ENCODE data around the gene CEP164. TPM values are rescaled to one million over a fixed set of nuclear protein-coding genes. Genes with fewer than 3 reads are reported as not detected.
"Not testable (repeated sequence)": the region's sequence is repeated elsewhere in the genome, so short reads cannot be mapped to it uniquely, and the experiment has no call there.

The CEP164 gene
- total RNA-seq, 1 experiment from 2014 or later, result 13.3 TPM

DNA sequence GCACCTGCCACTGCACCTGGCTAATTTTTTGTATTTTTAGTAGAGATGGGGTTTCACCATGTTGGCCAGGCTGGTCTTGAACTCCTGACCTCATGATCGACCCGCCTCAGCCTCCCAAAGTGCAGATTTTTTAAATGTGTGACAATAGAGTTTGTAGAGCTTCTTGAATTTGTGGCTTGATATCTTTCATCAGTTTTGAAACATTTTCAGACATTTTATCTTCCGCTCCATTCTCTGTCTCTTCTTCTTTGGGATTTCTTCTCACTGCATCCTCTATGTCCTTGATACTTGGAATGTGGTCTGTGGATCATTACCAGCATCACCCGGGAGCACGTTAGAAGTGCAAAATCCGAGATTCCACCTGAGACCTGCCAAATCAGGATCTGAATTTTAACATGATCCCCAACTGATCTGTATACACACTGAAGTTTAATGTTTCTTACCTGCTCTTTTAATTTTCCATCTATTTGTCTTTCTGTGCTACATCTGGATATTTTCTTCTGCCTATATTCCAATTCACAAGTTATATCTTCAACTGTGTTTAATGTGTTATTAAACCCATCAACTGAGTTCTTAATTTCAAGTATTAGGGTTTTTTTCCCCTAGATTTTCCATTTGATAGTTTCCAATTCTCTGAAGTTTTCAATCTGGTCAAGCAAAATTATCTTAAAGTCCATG lies 126.4 kb downstream of the CEP164 start:
- no peaks in the 10 kb centered on the region for H3K36me3 ChIP-seq (ENCODE audit: insufficient read depth, low read length)
- no peaks in the 10 kb centered on the region for H3K4me1 ChIP-seq (ENCODE audit: low read length)
- no peak overlapping the region for H3K4me3 ChIP-seq (ENCODE audit: low read length)
- H3K79me2 ChIP-seq (ENCODE audit: low read length), result no peaks in the 10 kb centered on the region
- DNase-seq, result no peak
- H4K20me1 ChIP-seq (ENCODE audit: insufficient read depth, low read depth, low read length), result no peaks in the 10 kb centered on the region
- H3K9me2 ChIP-seq (replicated peaks; ENCODE audit: insufficient read depth, low read length), result no peaks in the 10 kb centered on the region
- no peak overlapping the region for H3K27ac ChIP-seq (ENCODE audit: low read length)
- no peak overlapping the region for H3K4me2 ChIP-seq (ENCODE audit: low read depth, low read length, poor library complexity, severe bottlenecking)
- H3K9ac ChIP-seq (ENCODE audit: low read length), result no peak overlapping the region
- H3K9me3 ChIP-seq (ENCODE audit: low read length), result no peaks in the 10 kb centered on the region
- H2AFZ ChIP-seq (ENCODE audit: low read length), result no peak overlapping the region
- no peaks in the 10 kb centered on the region for H3K27me3 ChIP-seq (ENCODE audit: low read length)

- Histone ChIP-seq H4K20me1 (ENCODE audit: insufficient read depth, low read depth, low read length) (no peaks in the 10 kb centered on the region), H3K4me1 (ENCODE audit: low read length) (no peaks in the 10 kb centered on the region), H3K4me2 (ENCODE audit: low read depth, low read length, poor library complexity, severe bottlenecking) (no peak overlapping the region), H3K9ac (ENCODE audit: low read length) (no peak overlapping the region), H3K27ac (ENCODE audit: low read length) (no peak overlapping the region), H3K79me2 (ENCODE audit: low read length) (no peaks in the 10 kb centered on the region), H3K27me3 (ENCODE audit: low read length) (no peaks in the 10 kb centered on the region), H2AFZ (ENCODE audit: low read length) (no peak overlapping the region), H3K9me2 (replicated peaks; ENCODE audit: insufficient read depth, low read length) (no peaks in the 10 kb centered on the region), H3K36me3 (ENCODE audit: insufficient read depth, low read length) (no peaks in the 10 kb centered on the region), H3K9me3 (ENCODE audit: low read length) (no peaks in the 10 kb centered on the region), H3K4me3 (ENCODE audit: low read length) (no peak overlapping the region)
- DNase-seq, result no peak
These were observed 126.9 kb downstream of the CEP164 start for GRCh38 chr11:117454564-117454917.

GRCh38 chr11:117456027-117456720 lies 128.5 kb downstream of the CEP164 start:
- Histone ChIP-seq H3K9me3 (ENCODE audit: low read length) (no peaks in the 10 kb centered on the region), H3K36me3 (ENCODE audit: insufficient read depth, low read length) (no peaks in the 10 kb centered on the region), H4K20me1 (ENCODE audit: insufficient read depth, low read depth, low read length) (no peaks in the 10 kb centered on the region), H3K27ac (ENCODE audit: low read length) (no peak overlapping the region), H3K9me2 (replicated peaks; ENCODE audit: insufficient read depth, low read length) (no peaks in the 10 kb centered on the region), H3K4me1 (ENCODE audit: low read length) (no peaks in the 10 kb centered on the region), H3K4me3 (ENCODE audit: low read length) (no peak overlapping the region), H3K79me2 (ENCODE audit: low read length) (no peaks in the 10 kb centered on the region), H3K9ac (ENCODE audit: low read length) (no peak overlapping the region), H3K4me2 (ENCODE audit: low read depth, low read length, poor library complexity, severe bottlenecking) (no peak overlapping the region), H3K27me3 (ENCODE audit: low read length) (no peaks in the 10 kb centered on the region), H2AFZ (ENCODE audit: low read length) (no peak overlapping the region)
- no peak for DNase-seq

DNA sequence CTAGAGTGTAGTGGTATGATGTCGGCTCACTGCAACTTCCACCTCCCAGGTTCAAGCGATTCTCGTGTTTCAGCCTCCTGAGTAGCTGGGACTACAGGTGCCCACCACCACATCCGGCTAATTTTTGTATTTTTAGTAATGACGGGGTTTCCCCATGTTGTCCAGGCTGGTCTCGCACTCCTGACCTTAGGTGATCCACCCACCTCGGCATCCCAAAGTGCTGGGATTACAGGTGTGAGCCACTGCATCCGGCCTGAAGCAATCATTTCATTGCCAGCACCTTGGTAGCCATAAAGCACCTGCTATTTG lies 129.0 kb downstream of the CEP164 start:
- H3K27ac ChIP-seq (ENCODE audit: low read length); H3K36me3 ChIP-seq (ENCODE audit: insufficient read depth, low read length); H4K20me1 ChIP-seq (ENCODE audit: insufficient read depth, low read depth, low read length); H3K4me1 ChIP-seq (ENCODE audit: low read length); H3K27me3 ChIP-seq (ENCODE audit: low read length); H3K79me2 ChIP-seq (ENCODE audit: low read length); H3K9me2 ChIP-seq (replicated peaks; ENCODE audit: insufficient read depth, low read length); H3K4me3 ChIP-seq (ENCODE audit: low read length); H3K9ac ChIP-seq (ENCODE audit: low read length); H3K9me3 ChIP-seq (ENCODE audit: low read length); H2AFZ ChIP-seq (ENCODE audit: low read length); H3K4me2 ChIP-seq (ENCODE audit: low read depth, low read length, poor library complexity, severe bottlenecking); DNase-seq: not testable (repeated sequence)

DNA sequence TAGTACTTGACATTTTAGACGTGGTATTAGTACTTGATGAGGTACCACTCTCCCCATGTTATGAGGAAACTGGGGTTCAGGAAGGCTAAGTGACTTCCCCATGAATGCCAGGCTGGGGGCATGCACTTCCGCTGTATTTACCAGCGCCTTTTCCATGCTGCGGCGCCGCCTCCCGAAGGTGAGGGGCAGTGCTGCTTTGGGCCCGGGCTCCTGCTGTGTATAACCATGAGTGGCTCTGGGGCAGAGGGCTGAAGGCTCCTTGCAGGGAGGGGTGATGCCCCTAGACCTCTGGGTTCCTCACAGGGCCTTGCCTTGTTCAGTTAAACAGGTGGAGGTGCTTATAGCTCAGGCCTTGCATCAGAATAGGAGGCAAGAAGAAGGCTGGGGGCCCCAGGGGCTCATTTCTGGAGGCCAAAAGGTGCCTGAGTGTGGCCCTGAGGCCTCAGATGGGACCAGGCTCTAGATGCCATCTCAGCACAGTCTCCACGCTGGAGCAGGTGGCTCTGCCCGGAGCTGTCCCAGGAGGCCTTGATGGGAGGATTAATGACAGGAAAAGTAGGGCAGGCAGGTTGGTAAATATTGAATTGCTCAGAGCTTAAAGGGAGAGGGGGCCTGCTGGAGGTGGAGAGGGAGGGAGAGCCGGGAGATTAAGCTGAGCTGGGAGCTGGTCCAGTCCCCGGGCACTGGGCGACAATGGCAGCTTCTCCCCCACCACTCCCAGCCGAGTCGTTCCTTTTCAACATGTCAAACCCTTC lies 129.6 kb downstream of the CEP164 start:
- H3K9ac ChIP-seq (ENCODE audit: low read length), result no peak overlapping the region
- H3K36me3 ChIP-seq (ENCODE audit: insufficient read depth, low read length), result no peaks in the 10 kb centered on the region
- no peak overlapping the region for H2AFZ ChIP-seq (ENCODE audit: low read length)
- H3K4me1 ChIP-seq (ENCODE audit: low read length), result no peaks in the 10 kb centered on the region
- no peaks in the 10 kb centered on the region for H4K20me1 ChIP-seq (ENCODE audit: insufficient read depth, low read depth, low read length)
- no peak overlapping the region for H3K4me2 ChIP-seq (ENCODE audit: low read depth, low read length, poor library complexity, severe bottlenecking)
- no peaks in the 10 kb centered on the region for H3K79me2 ChIP-seq (ENCODE audit: low read length)
- DNase-seq, result no peak
- H3K27me3 ChIP-seq (ENCODE audit: low read length), result no peaks in the 10 kb centered on the region
- H3K9me3 ChIP-seq (ENCODE audit: low read length), result no peaks in the 10 kb centered on the region
- no peaks in the 10 kb centered on the region for H3K9me2 ChIP-seq (replicated peaks; ENCODE audit: insufficient read depth, low read length)
- H3K27ac ChIP-seq (ENCODE audit: low read length), result no peak overlapping the region
- no peak overlapping the region for H3K4me3 ChIP-seq (ENCODE audit: low read length)

GRCh38 chr11:117457835-117458234 lies 130.2 kb downstream of the CEP164 start:
- H3K36me3 ChIP-seq (ENCODE audit: insufficient read depth, low read length), result no peaks in the 10 kb centered on the region
- no peak overlapping the region for H3K4me3 ChIP-seq (ENCODE audit: low read length)
- H3K9ac ChIP-seq (ENCODE audit: low read length), result no peak overlapping the region
- H2AFZ ChIP-seq (ENCODE audit: low read length), result no peak overlapping the region
- H3K27ac ChIP-seq (ENCODE audit: low read length), result no peak overlapping the region
- no peaks in the 10 kb centered on the region for H4K20me1 ChIP-seq (ENCODE audit: insufficient read depth, low read depth, low read length)
- H3K9me3 ChIP-seq (ENCODE audit: low read length), result no peaks in the 10 kb centered on the region
- no peak for DNase-seq
- no peak overlapping the region for H3K4me2 ChIP-seq (ENCODE audit: low read depth, low read length, poor library complexity, severe bottlenecking)
- no peaks in the 10 kb centered on the region for H3K4me1 ChIP-seq (ENCODE audit: low read length)
- no peaks in the 10 kb centered on the region for H3K27me3 ChIP-seq (ENCODE audit: low read length)
- no peaks in the 10 kb centered on the region for H3K9me2 ChIP-seq (replicated peaks; ENCODE audit: insufficient read depth, low read length)
- H3K79me2 ChIP-seq (ENCODE audit: low read length), result no peaks in the 10 kb centered on the region

GRCh38 chr11:117458275-117459122 lies 130.8 kb downstream of the CEP164 start:
- no peaks in the 10 kb centered on the region for H3K36me3 ChIP-seq (ENCODE audit: insufficient read depth, low read length)
- H3K27me3 ChIP-seq (ENCODE audit: low read length), result no peaks in the 10 kb centered on the region
- H3K9me3 ChIP-seq (ENCODE audit: low read length), result no peaks in the 10 kb centered on the region
- H3K27ac ChIP-seq (ENCODE audit: low read length), result no peak overlapping the region
- no peak for DNase-seq
- H3K79me2 ChIP-seq (ENCODE audit: low read length), result no peaks in the 10 kb centered on the region
- no peak overlapping the region for H3K9ac ChIP-seq (ENCODE audit: low read length)
- no peaks in the 10 kb centered on the region for H4K20me1 ChIP-seq (ENCODE audit: insufficient read depth, low read depth, low read length)
- no peaks in the 10 kb centered on the region for H3K9me2 ChIP-seq (replicated peaks; ENCODE audit: insufficient read depth, low read length)
- no peaks in the 10 kb centered on the region for H3K4me1 ChIP-seq (ENCODE audit: low read length)
- no peak overlapping the region for H3K4me2 ChIP-seq (ENCODE audit: low read depth, low read length, poor library complexity, severe bottlenecking)
- H3K4me3 ChIP-seq (ENCODE audit: low read length), result no peak overlapping the region
- no peak overlapping the region for H2AFZ ChIP-seq (ENCODE audit: low read length)
